GM12873 (cell line): ENCODE measurements around the gene RALY.

Source experiments
- TF ChIP-seq, protein P1 (sequence below): IDR thresholded peaks from 2 replicates; pipeline ENCODE4 v1.5.1; 2012; ENCODE audit warnings: low read depth, mild to moderate bottlenecking, moderate library complexity, low read length, control low read depth; ENCODE audit not compliant: insufficient read depth; ENCODE audit errors: missing control alignments

The RALY gene

DNA sequence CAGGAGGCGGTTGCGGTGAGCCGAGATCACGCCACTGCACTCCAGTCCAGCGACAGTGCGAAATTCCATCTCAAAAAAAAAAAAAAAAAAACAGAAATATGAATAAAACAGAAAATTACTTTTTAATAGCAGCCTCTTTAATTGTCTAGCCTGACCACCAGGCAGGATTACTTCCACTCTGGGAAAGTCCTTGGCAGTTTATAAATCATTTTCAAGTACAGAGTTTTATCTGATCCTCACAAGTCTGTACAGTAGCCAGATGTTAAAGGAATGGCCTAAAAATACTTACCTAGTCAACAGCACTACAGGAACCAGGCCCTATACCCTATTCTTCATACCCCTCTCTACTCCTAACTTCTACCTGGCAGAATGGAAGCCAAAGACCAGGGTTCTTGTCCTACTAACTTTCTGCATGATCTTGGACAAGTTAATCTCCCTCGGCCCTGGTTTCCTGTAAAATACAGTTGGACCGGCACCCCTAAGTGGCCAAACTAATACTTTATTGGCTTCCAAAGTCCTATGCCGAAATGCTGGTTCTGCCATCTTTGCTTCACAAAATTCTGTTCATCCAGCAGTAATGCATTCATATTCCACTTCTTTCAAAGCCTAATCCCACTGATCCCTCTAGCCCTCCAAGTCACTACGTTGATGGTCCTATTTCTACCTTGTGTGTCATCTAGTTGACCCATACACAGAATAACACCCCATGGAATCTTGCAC lies 116.5 kb downstream of the RALY start:
- TF ChIP-seq, protein P1, sequence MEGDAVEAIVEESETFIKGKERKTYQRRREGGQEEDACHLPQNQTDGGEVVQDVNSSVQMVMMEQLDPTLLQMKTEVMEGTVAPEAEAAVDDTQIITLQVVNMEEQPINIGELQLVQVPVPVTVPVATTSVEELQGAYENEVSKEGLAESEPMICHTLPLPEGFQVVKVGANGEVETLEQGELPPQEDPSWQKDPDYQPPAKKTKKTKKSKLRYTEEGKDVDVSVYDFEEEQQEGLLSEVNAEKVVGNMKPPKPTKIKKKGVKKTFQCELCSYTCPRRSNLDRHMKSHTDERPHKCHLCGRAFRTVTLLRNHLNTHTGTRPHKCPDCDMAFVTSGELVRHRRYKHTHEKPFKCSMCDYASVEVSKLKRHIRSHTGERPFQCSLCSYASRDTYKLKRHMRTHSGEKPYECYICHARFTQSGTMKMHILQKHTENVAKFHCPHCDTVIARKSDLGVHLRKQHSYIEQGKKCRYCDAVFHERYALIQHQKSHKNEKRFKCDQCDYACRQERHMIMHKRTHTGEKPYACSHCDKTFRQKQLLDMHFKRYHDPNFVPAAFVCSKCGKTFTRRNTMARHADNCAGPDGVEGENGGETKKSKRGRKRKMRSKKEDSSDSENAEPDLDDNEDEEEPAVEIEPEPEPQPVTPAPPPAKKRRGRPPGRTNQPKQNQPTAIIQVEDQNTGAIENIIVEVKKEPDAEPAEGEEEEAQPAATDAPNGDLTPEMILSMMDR = no peak

DNA sequence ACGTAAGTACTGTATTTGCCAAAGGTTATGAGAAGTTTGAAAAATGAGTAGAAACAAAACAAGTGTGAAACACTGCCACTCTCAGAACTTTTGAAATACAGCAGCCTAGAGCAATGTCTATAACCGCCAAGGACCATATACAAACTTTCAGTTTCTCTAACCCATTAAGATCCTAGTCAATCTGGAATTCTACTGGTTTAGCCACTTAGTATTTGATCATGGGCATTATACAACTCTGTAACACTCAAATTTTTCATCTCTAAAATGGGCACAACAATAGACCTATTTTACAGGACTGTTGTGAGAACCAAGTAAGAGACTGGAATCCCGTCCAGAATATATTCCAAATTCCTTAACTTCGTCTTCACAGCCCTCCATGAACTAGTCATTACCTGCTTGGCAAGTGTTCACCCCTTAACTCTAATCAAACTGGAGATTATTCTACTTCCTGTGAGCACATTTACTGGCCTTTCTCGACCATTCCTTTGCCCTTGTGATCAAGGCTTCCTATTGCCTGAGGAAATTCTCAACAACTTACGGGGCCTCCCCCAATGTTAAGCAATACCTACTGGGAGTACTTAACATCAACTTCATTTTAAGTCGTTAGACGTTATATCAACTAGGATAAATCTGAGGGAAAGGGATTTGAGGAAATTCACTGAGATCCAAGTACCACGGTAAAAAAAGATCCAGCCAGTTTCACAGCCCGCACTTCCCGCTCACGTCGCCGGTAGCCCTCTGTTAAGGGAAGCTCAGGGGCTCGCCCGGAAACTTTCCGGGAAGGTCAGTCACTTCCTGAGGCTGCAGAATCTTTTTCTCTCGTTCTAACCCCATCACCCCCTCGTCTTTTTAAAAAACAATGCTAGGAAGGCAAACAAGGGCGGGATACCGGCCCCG lies 117.3 kb downstream of the RALY start:
- TF ChIP-seq, protein P1 = no peak

DNA sequence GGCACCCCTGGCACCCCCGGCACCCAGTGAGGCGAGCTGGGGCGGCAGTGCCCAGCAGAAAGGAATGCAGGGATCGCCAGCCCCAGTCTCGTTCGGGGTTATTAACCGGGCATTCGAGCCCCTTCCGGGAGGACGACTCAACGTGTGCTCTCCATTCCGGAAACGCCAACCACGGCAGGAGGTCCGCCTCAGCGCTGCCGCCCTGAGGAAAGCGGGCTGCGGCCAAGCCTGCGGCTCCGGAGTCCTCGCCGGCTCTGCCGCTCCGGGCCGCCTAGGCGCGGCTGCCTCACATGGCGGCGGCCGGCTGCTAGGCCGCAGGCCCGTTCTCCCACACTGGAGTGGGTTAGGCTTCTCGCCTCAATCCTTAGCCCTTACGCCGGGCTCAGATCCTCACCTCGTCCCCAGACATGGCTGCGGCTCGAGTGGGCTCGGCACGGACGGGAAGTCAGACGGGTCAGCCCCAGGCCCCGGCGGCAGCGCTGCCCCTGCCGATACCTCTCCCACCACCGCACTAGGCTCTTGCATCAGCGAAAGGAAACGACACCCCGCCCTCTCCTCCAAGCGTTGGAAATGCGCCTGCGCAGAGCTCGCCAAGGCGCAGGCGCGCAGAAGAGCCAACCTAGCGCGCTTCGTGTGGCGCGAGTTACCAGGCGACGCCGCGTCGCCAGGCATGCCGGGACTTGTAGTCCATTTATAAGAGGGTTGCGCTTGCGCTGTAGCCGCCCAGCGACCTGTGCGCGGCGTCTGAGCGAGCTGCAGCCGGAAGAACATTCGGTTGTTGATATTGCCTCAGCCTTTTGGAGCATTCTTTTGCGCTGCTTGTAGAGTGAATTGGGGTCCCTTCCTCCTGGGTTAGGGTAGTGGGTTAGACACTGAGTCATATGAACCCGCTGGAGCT lies 118.2 kb downstream of the RALY start, which contains the start of gene EIF2S2:
EIF2S2 (minus strand) TSS at position 542 of the 898 bp plus-strand sequence; CDS start at position 409, 133 bp downstream.
- TF ChIP-seq, protein P1 = no peak

DNA sequence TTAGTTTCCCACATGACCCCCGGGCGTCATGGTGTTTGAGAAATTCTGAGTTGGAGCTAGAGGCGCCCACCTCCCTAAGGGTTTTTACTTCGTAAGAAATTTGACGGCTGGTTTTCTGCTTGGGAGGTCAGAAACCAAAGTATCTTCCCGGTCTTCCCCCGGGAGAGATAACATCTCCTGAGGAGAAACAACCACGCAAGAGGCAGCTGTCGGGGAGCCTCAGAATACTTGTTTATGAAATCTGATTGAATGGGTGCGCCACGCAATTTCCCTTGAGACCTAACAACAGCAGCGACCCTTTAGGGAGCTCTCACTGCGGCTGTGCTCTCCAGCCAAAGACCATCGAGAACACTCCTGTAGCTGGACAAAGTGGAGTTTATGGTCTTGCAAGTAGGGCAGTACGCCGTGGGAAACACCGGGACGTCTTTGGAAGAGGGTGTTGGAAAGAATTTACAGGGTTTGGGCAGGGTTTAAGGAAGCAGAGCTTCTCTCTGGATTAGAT lies 118.9 kb downstream of the RALY start:
- TF ChIP-seq, protein P1 = no peak

DNA sequence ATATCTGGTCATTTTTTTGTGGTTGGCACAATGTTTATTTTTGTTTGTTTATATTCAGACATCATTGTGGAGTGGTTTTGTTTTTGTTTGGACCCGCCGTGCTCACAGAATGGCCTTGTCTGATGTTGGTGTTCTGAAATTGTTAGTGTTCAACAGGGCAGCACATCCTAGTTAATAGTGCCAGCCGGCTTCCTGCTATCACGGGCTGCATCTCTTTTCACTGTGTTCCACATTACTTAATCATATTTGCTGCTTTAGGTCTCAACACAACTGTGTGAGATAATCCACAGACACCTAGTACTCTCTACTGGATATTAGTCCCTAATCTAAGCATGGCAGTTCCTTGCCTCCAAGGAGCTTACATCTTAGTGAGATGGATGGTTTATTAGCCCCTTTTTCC lies 121.1 kb downstream of the RALY start:
- TF ChIP-seq, protein P1 = no peak

DNA sequence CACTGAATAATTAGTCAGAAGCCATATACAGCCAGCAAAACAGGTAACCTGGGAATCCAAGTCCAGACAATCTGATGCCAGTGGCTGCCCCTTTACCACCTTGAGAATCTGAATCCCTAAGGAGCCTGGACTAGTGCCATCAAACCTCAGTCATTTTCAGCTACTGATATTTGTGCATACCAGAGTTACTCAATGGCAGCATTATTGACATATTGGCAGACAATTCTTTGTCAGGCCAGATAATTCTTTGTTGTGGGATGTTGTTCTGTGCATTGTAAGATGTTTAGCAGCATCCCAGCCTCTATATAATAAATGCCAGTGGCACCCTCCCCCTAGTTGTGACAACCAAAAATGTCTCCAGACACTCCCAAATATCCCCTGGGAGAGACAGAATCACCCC lies 121.5 kb downstream of the RALY start:
- TF ChIP-seq, protein P1 = no peak

DNA sequence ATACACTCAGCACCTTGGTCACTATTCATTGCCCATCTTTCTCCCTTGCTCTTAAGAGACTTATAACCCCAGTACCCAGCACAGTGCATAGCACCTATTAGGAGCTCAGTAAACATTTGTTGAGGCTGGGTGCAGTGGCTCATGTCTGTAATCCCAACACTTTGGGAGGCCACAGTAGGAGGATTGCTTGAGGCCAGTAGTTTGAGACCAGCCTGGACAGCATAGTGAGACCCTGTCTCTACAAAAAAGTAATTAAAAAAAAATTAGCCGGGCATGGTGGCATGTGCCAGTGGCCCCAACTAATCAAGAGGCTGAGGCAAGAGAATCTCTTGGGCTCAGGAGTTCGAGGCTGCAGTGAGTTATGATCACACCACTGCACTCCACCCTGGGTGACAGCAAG lies 126.5 kb downstream of the RALY start:
- TF ChIP-seq, protein P1 = no peak
